Transverse colon (tissue), 4 donors: ENCODE measurements around the gene RMI2.

ENCODE experiments used
- POLR2AphosphoS5 ChIP-seq, 3 donors: sonication (generic); formaldehyde crosslinking; IDR thresholded peaks; one replicate each; pipeline ENCODE4 v1.6.1; 2016; ENCODE audit warnings: antibody characterized with exemption in 3 of 3
- TF ChIP-seq, protein P1 (sequence below), 5 experiments: fragments of 200-600 bp in 3 of 5; fragments of 450-650 bp in 2 of 5; sonication (generic) in 3 of 5; IDR thresholded peaks; 1 replicate in 2 of 5; 2 replicates in 3 of 5; pipeline ENCODE4 v1.5.1; 2016 to 2017; ENCODE audit warnings: antibody characterized with exemption in 5 of 5, inconsistent platforms in 3 of 5, mild to moderate bottlenecking in 2 of 5, moderate library complexity in 1 of 5

GRCh38 chr16:11298143-11298900 lies 46.9 kb upstream of the RMI2 start:
- TF ChIP-seq, protein P1, sequence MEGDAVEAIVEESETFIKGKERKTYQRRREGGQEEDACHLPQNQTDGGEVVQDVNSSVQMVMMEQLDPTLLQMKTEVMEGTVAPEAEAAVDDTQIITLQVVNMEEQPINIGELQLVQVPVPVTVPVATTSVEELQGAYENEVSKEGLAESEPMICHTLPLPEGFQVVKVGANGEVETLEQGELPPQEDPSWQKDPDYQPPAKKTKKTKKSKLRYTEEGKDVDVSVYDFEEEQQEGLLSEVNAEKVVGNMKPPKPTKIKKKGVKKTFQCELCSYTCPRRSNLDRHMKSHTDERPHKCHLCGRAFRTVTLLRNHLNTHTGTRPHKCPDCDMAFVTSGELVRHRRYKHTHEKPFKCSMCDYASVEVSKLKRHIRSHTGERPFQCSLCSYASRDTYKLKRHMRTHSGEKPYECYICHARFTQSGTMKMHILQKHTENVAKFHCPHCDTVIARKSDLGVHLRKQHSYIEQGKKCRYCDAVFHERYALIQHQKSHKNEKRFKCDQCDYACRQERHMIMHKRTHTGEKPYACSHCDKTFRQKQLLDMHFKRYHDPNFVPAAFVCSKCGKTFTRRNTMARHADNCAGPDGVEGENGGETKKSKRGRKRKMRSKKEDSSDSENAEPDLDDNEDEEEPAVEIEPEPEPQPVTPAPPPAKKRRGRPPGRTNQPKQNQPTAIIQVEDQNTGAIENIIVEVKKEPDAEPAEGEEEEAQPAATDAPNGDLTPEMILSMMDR (IDR thresholded peaks at IDR 0.05): no peak
- TF ChIP-seq POLR2AphosphoS5 (IDR thresholded peaks at IDR 0.05): no peak
